Caco-2 (cell line): ENCODE results near the gene CIB1. TPM values are rescaled to one million over a fixed set of nuclear protein-coding genes. Genes with fewer than 3 reads are reported as not detected.

ENCODE experiments used
- BruUV-seq: library from RNA; stranded (reverse); fragments of 400-500 nt; replicated peaks from 2 replicates; lab custom pipeline; 2021; lab: Mats Ljungman, UMichigan
- CTCF ChIA-PET: fragments of 300-600 bp; sonication (Branson Sonifier 250); formaldehyde crosslinking; loops from one replicate; lab custom pipeline; 2022; ENCODE audit warnings: antibody characterized with exemption; lab: Charles Lee
- POLR2A ChIA-PET: fragments of 300-600 bp; sonication (Branson Sonifier 250); formaldehyde crosslinking; loops from one replicate; lab custom pipeline; 2022; ENCODE audit warnings: antibody characterized with exemption; lab: Charles Lee
- DNase-seq, 2 experiments: peaks; one replicate each; pipeline versions ENCODE4 v3.0.0 to v3.0.0-alpha.2; 2020 to 2022
- H3K27me3 ChIP-seq: replicated peaks from 2 replicates; pipeline ENCODE4 v1.6.0; 2011; ENCODE audit warnings: low read length; ENCODE audit not compliant: control insufficient read depth, insufficient read depth
- H3K36me3 ChIP-seq: 2 replicates; pipeline ENCODE4 v1.5.1; 2011; ENCODE audit warnings: low read length; ENCODE audit not compliant: control insufficient read depth, insufficient read depth
- H3K4me1 ChIP-seq: fragments of 250-450 bp; sonication (Bioruptor Pico); 2 replicates; pipeline ENCODE4 v1.5.1; 2020; ENCODE audit warnings: mild to moderate bottlenecking
- H3K4me3 ChIP-seq: 2 replicates; pipeline ENCODE4 v1.5.1; 2011; ENCODE audit warnings: low read depth, mild to moderate bottlenecking, control low read depth, low read length
- H3K9me3 ChIP-seq: fragments of 250-450 bp; sonication (Bioruptor Pico); 2 replicates; pipeline ENCODE4 v1.5.1; 2020; ENCODE audit warnings: mild to moderate bottlenecking, moderate library complexity
- H3K27ac Mint-ChIP-seq: one replicate; pipeline ENCODE4 v1.8.0; 2022; ENCODE audit warnings: mixed read lengths; ENCODE audit not compliant: unreplicated experiment
- H3K27me3 Mint-ChIP-seq: one replicate; pipeline ENCODE4 v1.8.0; 2022; ENCODE audit warnings: mixed read lengths; ENCODE audit not compliant: insufficient read depth, unreplicated experiment
- H3K36me3 Mint-ChIP-seq: one replicate; pipeline ENCODE4 v1.8.0; 2022; ENCODE audit warnings: mild to moderate bottlenecking, mixed read lengths; ENCODE audit not compliant: insufficient read depth, unreplicated experiment
- H3K4me1 Mint-ChIP-seq: one replicate; pipeline ENCODE4 v1.8.0; 2022; ENCODE audit warnings: low read depth, mixed read lengths; ENCODE audit not compliant: unreplicated experiment
- H3K4me3 Mint-ChIP-seq: one replicate; pipeline ENCODE4 v1.8.0; 2022; ENCODE audit warnings: mild to moderate bottlenecking, moderate library complexity, mixed read lengths; ENCODE audit not compliant: unreplicated experiment
- H3K9me3 Mint-ChIP-seq: one replicate; pipeline ENCODE4 v1.8.0; 2022; ENCODE audit warnings: mixed read lengths; ENCODE audit not compliant: unreplicated experiment
- CTCF ChIP-seq, 2 experiments: fragments of 200-600 bp in 1 of 2; IDR thresholded peaks; 1 replicate in 1 of 2; 2 replicates in 1 of 2; pipeline versions ENCODE4 v1.5.1 to v1.8.0; 2011 to 2022; ENCODE audit warnings: antibody characterized with exemption in 1 of 2, control low read depth in 1 of 2, inconsistent platforms in 1 of 2, low read depth in 1 of 2, low read length in 1 of 2, mild to moderate bottlenecking in 1 of 2, moderate library complexity in 1 of 2; ENCODE audit not compliant: insufficient read depth in 1 of 2, severe bottlenecking in 1 of 2, unreplicated experiment in 1 of 2
- intact Hi-C: fragments of 100-400 bp; cut with micrococcal nuclease; formaldehyde crosslinking; loops from one replicate; pipeline ENCODE4 v1.10.0; 2022; ENCODE audit not compliant: unreplicated experiment
- total RNA-seq: library from RNA; stranded (reverse); gene quantifications from 2 replicates; pipeline ENCODE4 v1.2.3, GENCODE V29; 2022

Gene CIB1
- total RNA-seq, 1 experiment from 2014 or later = 37.7 TPM

GRCh38 chr15:90194655-90195054, 39.1 kb downstream of the CIB1 start:
- BruUV-seq = no TSS peak
- Histone ChIP-seq H3K36me3 (no peaks in the 10 kb centered on the region), H3K9me3 (no peaks in the 10 kb centered on the region), H3K4me1 (no peaks in the 10 kb centered on the region), H3K27me3 (no peaks in the 10 kb centered on the region), H3K4me3 (no peak overlapping the region)
- no peak for TF ChIP-seq CTCF (IDR thresholded peaks at IDR 0.05; ENCODE audit: insufficient read depth in 1 of 2, low read depth in 1 of 2, low read length in 1 of 2, severe bottlenecking in 1 of 2, unreplicated experiment in 1 of 2)
- intact Hi-C loops = no loop called here
- H3K36me3 Mint-ChIP-seq = no peaks in the 10 kb centered on the region
- POLR2A ChIA-PET = no interaction called here
- no peak overlapping the region for H3K27ac Mint-ChIP-seq
- no peaks in the 10 kb centered on the region for H3K4me1 Mint-ChIP-seq
- H3K27me3 Mint-ChIP-seq = no peaks in the 10 kb centered on the region
- H3K9me3 Mint-ChIP-seq = no peaks in the 10 kb centered on the region
- no peak overlapping the region for H3K4me3 Mint-ChIP-seq
- CTCF ChIA-PET = interaction anchor here (0.5 kb wide), 1 partner anchor 38 kb away, joined by 3 read pairs; no protein-coding TSS in a partner anchor
- DNase-seq = no peak

GRCh38 chr15:90192961-90193786, 40.6 kb downstream of the CIB1 start:
- Mint-ChIP-seq H3K4me1 (no peaks in the 10 kb centered on the region), H3K27ac (no peak overlapping the region), H3K36me3 (no peaks in the 10 kb centered on the region), H3K9me3 (no peaks in the 10 kb centered on the region), H3K4me3 (no peak overlapping the region), H3K27me3 (no peaks in the 10 kb centered on the region)
- no TSS peak for BruUV-seq
- no peak overlapping the region for H3K4me3 ChIP-seq
- DNase-seq = no peak
- no peaks in the 10 kb centered on the region for H3K4me1 ChIP-seq
- H3K36me3 ChIP-seq = no peaks in the 10 kb centered on the region
- POLR2A ChIA-PET = no interaction called here
- no peak for TF ChIP-seq CTCF (IDR thresholded peaks at IDR 0.05; ENCODE audit: insufficient read depth in 1 of 2, low read depth in 1 of 2, low read length in 1 of 2, severe bottlenecking in 1 of 2, unreplicated experiment in 1 of 2)
- intact Hi-C loops = no loop called here
- H3K9me3 ChIP-seq = no peaks in the 10 kb centered on the region
- CTCF ChIA-PET = no interaction called here
- no peaks in the 10 kb centered on the region for H3K27me3 ChIP-seq

GRCh38 chr15:90191794-90192509, 41.8 kb downstream of the CIB1 start:
- H3K36me3 ChIP-seq = no peaks in the 10 kb centered on the region
- no peak for TF ChIP-seq CTCF (IDR thresholded peaks at IDR 0.05; ENCODE audit: insufficient read depth in 1 of 2, low read depth in 1 of 2, low read length in 1 of 2, severe bottlenecking in 1 of 2, unreplicated experiment in 1 of 2)
- no peak overlapping the region for H3K4me3 ChIP-seq
- DNase-seq = peak in 1 of 2 experiments; percentile 13
- ChIA-PET CTCF (interaction anchor here (0.6 kb wide), 3 partner anchors 25 to 200 kb away, joined by 3 read pairs; no protein-coding TSS in a partner anchor), POLR2A (interaction anchor here (0.5 kb wide), 2 partner anchors 41 to 212 kb away, joined by 3 read pairs; no protein-coding TSS in a partner anchor)
- no peaks in the 10 kb centered on the region for H3K4me1 Mint-ChIP-seq
- H3K9me3 ChIP-seq = no peaks in the 10 kb centered on the region
- H3K27ac Mint-ChIP-seq = no peak overlapping the region
- no peaks in the 10 kb centered on the region for H3K36me3 Mint-ChIP-seq
- BruUV-seq = no TSS peak
- H3K27me3 ChIP-seq = no peaks in the 10 kb centered on the region
- no peaks in the 10 kb centered on the region for H3K27me3 Mint-ChIP-seq
- H3K4me3 Mint-ChIP-seq = no peak overlapping the region
- no peaks in the 10 kb centered on the region for H3K4me1 ChIP-seq
- H3K9me3 Mint-ChIP-seq = no peaks in the 10 kb centered on the region
- intact Hi-C loops = no loop called here
